ENCODE measurements around the gene DGUOK.

The DGUOK gene

DNA sequence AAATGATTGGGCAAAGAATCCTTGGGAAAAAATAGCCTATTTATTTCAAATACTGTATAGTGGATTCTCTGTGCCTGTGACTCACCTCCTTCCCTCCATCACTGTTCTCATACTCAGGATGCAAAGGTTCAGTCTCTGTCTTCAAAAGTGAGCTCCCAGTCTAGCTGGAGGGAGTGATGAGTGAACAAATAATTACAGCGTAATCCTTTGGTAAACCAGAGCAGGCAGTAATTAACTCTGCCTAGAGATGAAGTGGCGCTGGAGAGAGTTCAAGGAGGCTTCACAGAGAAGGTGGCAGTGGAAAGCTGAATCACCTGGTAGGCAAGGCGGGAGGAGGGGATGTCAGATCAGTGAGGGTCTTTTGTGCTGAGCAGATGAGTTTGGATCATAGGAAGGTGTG is 6.5 kb downstream of the DGUOK start:
- TF ChIP-seq, protein P1, sequence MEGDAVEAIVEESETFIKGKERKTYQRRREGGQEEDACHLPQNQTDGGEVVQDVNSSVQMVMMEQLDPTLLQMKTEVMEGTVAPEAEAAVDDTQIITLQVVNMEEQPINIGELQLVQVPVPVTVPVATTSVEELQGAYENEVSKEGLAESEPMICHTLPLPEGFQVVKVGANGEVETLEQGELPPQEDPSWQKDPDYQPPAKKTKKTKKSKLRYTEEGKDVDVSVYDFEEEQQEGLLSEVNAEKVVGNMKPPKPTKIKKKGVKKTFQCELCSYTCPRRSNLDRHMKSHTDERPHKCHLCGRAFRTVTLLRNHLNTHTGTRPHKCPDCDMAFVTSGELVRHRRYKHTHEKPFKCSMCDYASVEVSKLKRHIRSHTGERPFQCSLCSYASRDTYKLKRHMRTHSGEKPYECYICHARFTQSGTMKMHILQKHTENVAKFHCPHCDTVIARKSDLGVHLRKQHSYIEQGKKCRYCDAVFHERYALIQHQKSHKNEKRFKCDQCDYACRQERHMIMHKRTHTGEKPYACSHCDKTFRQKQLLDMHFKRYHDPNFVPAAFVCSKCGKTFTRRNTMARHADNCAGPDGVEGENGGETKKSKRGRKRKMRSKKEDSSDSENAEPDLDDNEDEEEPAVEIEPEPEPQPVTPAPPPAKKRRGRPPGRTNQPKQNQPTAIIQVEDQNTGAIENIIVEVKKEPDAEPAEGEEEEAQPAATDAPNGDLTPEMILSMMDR (IDR thresholded peaks at IDR 0.05) = no peak
- peaks cover 34 to 42% of the 10 kb centered on the region in 2 experiments for H3K4me1 ChIP-seq (ENCODE audit: control insufficient read depth in 1 of 2, insufficient read depth in 1 of 2, low read depth in 1 of 2, low read length in 1 of 2)

DNA sequence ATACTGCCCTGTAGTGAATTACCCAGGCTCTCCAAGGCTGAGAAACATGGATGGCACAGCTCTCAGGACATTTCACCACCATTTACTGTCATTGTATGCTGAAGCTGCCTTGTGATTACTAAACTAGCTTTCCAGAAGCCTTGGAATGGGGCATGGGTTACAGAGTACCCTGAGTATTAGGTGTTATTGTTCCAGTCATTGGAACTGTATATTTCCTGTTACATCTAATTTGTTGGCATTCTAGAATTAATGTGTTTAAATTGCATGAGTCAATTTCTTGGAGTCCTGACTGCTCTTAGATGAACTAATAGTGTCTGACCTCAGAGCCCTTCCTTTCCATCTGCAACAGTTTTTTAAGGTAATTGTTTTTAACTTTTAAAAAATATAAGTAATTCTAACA is 9.0 kb downstream of the DGUOK start:
- Histone ChIP-seq H3K27me3 (no peaks in the 10 kb centered on the region), H3K4me3 (ENCODE audit: low read depth in 1 of 2, low read length in 1 of 2) (no peak overlapping the region), H3K9me3 (no peaks in the 10 kb centered on the region), H3K27ac (no peak overlapping the region), H3K4me1 (ENCODE audit: control insufficient read depth in 1 of 2, insufficient read depth in 1 of 2, low read depth in 1 of 2, low read length in 1 of 2) (peaks cover 21% of the 10 kb centered on the region in 2 experiments), H3K36me3 (peaks cover 11% of the 10 kb centered on the region)
- TF ChIP-seq, protein P1 (IDR thresholded peaks at IDR 0.05) = no peak

More for the DNA sequence above, 6.5 kb downstream of the DGUOK start:
- Histone ChIP-seq H3K27me3 (no peaks in the 10 kb centered on the region), H3K9me3 (no peaks in the 10 kb centered on the region), H3K4me3 (ENCODE audit: low read depth in 1 of 2, low read length in 1 of 2) (no peak overlapping the region), H3K36me3 (peaks cover 11% of the 10 kb centered on the region), H3K27ac (no peak overlapping the region)

DNA sequence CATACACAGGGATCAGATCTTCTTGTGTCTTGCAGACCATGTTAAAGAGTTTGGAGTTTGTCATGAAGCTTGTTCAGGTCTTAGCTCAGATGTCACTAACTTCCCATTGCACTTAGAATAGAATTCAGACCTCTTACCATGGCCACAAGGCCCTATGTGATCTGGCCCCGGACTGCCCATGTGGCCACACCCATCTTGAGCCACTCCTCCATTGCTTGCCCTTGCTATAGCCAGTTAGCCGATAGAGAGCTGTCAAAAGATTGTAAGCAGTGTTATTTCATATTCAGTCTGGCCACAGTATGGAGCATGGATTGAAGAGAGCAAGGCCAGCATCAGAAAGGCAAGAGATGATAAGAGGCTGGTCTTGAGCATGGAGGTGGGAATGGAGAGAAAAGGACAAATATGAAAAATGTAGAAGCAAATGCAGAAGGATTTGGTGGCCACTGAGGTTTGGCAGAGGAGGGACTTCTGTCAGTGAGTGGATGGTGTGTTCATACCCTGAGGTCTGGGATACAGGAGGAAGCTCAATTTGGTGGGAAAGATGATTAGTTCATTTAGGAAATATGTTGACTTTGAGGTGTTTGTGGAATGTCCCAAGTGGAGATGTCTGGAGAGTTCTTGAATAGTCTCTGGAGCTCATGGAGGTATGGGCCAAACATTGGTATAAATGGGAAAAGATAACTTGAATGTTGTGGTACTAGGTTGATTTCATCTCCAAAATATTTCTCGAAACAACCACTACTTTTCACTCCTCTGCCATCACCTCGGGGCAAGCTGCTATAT is 10.6 kb downstream of the DGUOK start:
- no peak overlapping the region for H3K4me3 ChIP-seq (ENCODE audit: low read depth in 1 of 2, low read length in 1 of 2)
- H3K27me3 ChIP-seq = no peaks in the 10 kb centered on the region
- H3K27ac ChIP-seq = peak overlapping the region; percentile 50
- TF ChIP-seq, protein P1 (IDR thresholded peaks at IDR 0.05) = no peak
- H3K4me1 ChIP-seq (ENCODE audit: control insufficient read depth in 1 of 2, insufficient read depth in 1 of 2, low read depth in 1 of 2, low read length in 1 of 2) = peaks cover 21% of the 10 kb centered on the region in 2 experiments
- H3K9me3 ChIP-seq = no peaks in the 10 kb centered on the region
- H3K36me3 ChIP-seq = peaks cover 6% of the 10 kb centered on the region

DNA sequence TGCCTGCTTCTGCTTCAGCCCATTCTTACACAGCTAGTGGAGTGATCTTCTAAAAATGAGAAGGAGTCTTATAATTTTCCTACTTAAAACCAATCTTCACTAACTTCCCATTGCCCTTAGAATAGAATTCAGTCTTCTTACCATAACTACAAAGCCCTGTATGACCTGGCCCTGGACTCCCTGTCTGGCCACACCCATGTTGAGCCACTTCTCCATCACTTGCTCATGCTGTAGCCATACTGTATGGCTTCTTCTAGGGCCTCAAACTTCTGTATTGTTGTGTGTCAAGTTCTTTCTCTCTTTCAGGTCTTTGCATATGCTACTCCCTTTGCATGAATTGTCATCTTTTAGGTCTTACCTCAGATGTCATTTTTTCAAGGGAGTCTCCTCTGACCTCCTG is 11.2 kb downstream of the DGUOK start:
- Histone ChIP-seq H3K27ac (peak overlapping the region; percentile 32), H3K36me3 (peaks cover 6% of the 10 kb centered on the region), H3K9me3 (no peaks in the 10 kb centered on the region), H3K4me1 (ENCODE audit: control insufficient read depth in 1 of 2, insufficient read depth in 1 of 2, low read depth in 1 of 2, low read length in 1 of 2) (peaks cover 21% of the 10 kb centered on the region in 2 experiments), H3K27me3 (no peaks in the 10 kb centered on the region), H3K4me3 (ENCODE audit: low read depth in 1 of 2, low read length in 1 of 2) (no peak overlapping the region)
- TF ChIP-seq, protein P1 (IDR thresholded peaks at IDR 0.05) = no peak

DNA sequence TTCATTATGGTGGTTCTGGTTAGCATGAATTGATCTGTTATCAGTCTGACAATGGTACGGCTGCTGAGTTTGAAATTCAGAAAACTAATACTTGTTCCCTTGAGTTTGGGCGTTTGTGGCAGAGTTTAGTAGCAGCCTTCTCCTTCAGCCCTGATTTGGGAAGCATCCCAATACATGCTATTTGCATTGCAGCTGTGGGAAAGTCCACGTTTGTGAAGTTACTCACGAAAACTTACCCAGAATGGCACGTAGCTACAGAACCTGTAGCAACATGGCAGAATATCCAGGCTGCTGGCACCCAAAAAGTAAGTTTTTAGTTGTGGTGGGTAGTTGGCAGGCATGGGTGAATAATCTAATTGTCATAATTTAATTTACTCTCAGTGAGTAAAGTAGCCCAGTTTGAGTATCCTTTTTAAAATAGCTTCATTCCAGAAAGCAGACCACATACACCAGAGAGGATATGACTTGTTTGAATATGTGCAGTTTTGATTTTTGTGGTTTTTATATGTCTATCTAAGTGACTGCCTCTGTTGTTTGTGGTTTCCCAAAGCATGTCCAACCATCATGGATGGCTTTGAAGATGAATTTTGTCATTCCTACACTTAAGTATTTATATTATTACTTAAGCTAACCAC is 12.2 kb downstream of the DGUOK start:
- peaks cover 21% of the 10 kb centered on the region in 2 experiments for H3K4me1 ChIP-seq (ENCODE audit: control insufficient read depth in 1 of 2, insufficient read depth in 1 of 2, low read depth in 1 of 2, low read length in 1 of 2)
- TF ChIP-seq, protein P1 (IDR thresholded peaks at IDR 0.05) = no peak
- no peaks in the 10 kb centered on the region for H3K9me3 ChIP-seq
- H3K36me3 ChIP-seq = no peaks in the 10 kb centered on the region
- H3K4me3 ChIP-seq (ENCODE audit: low read depth in 1 of 2, low read length in 1 of 2) = no peak overlapping the region
- no peak overlapping the region for H3K27ac ChIP-seq
- H3K27me3 ChIP-seq = no peaks in the 10 kb centered on the region
